Endothelial cell of umbilical vein (primary cell): Measurements from ENCODE around the gene POLR1C. TPM values are rescaled to one million over a fixed set of nuclear protein-coding genes. Genes with fewer than 3 reads are reported as not detected.

ENCODE experiments used
- BruUV-seq: library from RNA; stranded (reverse); fragments of 400-500 nt; replicated peaks from 2 replicates; lab custom pipeline; 2021; lab: Mats Ljungman, UMichigan
- CTCF ChIA-PET: fragments of 300-600, 350-600 bp; sonication (Branson Sonifier 250); formaldehyde crosslinking; loops from one replicate; lab custom pipeline; 2021; ENCODE audit warnings: antibody characterized with exemption, inconsistent platforms; lab: Charles Lee
- POLR2A ChIA-PET: fragments of 300-600, 350-600 bp; sonication (Branson Sonifier 250); formaldehyde crosslinking; loops from one replicate; lab custom pipeline; 2021; ENCODE audit warnings: antibody characterized with exemption, inconsistent platforms; lab: Charles Lee
- DNase-seq: peaks from one replicate; pipeline ENCODE4 v3.0.0-alpha.2; 2011; ENCODE audit warnings: low read depth, low spot score
- FAIRE-seq: peaks from 2 replicates; lab custom pipeline; 2011; peaks lifted over from hg19 to GRCh38; lab: Jason Lieb, UNC
- H2AFZ ChIP-seq: 2 replicates; pipeline ENCODE4 v1.6.0; 2012; ENCODE audit warnings: low read depth, low read length, control low read depth, inconsistent platforms
- H3K27ac ChIP-seq: 2 replicates; pipeline ENCODE4 v1.5.1; 2011; ENCODE audit warnings: low read depth, mild to moderate bottlenecking, control low read depth, low read length, moderate library complexity; ENCODE audit not compliant: insufficient read depth
- H3K27me3 ChIP-seq, 2 experiments: 2 replicates each; pipeline versions ENCODE4 v1.6.0 to v1.6.1; 2011; ENCODE audit warnings: low read length in 2 of 2, mixed read lengths in 1 of 2; ENCODE audit not compliant: control insufficient read depth in 2 of 2, insufficient read depth in 2 of 2
- H3K36me3 ChIP-seq, 2 experiments: 2 replicates in 1 of 2; 3 replicates in 1 of 2; pipeline ENCODE4 v1.5.1; 2011; ENCODE audit warnings: low read length in 2 of 2, mild to moderate bottlenecking in 1 of 2, moderate library complexity in 1 of 2; ENCODE audit not compliant: control insufficient read depth in 2 of 2, insufficient read depth in 2 of 2; ENCODE audit errors: extremely low read depth in 1 of 2
- H3K4me1 ChIP-seq: 3 replicates; pipeline ENCODE4 v1.5.1; 2011; ENCODE audit warnings: mild to moderate bottlenecking, low read length; ENCODE audit not compliant: control insufficient read depth, insufficient read depth; ENCODE audit errors: extremely low read depth
- H3K4me2 ChIP-seq: 2 replicates; pipeline ENCODE4 v1.6.1; 2011; ENCODE audit warnings: low read length, control low read depth, mixed read lengths; ENCODE audit not compliant: insufficient read depth
- H3K4me3 ChIP-seq, 3 experiments: fragments of 200-600 bp in 1 of 3; sonication (generic), shearing (Covaris generic) in 1 of 3; replicated peaks in 1 of 3; 2 replicates each; pipeline ENCODE4 v1.5.1; 2011 to 2016; ENCODE audit warnings: control low read depth in 3 of 3, low read length in 3 of 3, mild to moderate bottlenecking in 2 of 3, inconsistent platforms in 1 of 3, low read depth in 1 of 3, moderate library complexity in 1 of 3; ENCODE audit not compliant: insufficient read depth in 1 of 3
- H3K79me2 ChIP-seq: 2 replicates; pipeline ENCODE4 v1.6.0; 2012; ENCODE audit warnings: low read length, inconsistent platforms; ENCODE audit not compliant: control insufficient read depth, insufficient read depth
- H3K9ac ChIP-seq: replicated peaks from 2 replicates; pipeline ENCODE3; 2011; ENCODE audit warnings: low read length, control low read depth; ENCODE audit not compliant: insufficient read depth; ENCODE audit errors: extremely low read depth
- H3K9me1 ChIP-seq: replicated peaks from 3 replicates; pipeline ENCODE4 v1.6.0; 2011; ENCODE audit warnings: mild to moderate bottlenecking, low read length; ENCODE audit not compliant: control insufficient read depth, insufficient read depth; ENCODE audit errors: extremely low read depth
- H3K9me3 ChIP-seq: replicated peaks from 2 replicates; pipeline ENCODE4 v1.5.1; 2012; ENCODE audit warnings: low read length, inconsistent platforms; ENCODE audit not compliant: control insufficient read depth, insufficient read depth
- H4K20me1 ChIP-seq: replicated peaks from 2 replicates; pipeline ENCODE3; 2011; ENCODE audit warnings: mild to moderate bottlenecking, low read length; ENCODE audit not compliant: control insufficient read depth, insufficient read depth; ENCODE audit errors: extremely low read depth
- EZH2 ChIP-seq: IDR thresholded peaks from 2 replicates; pipeline ENCODE4 v1.6.1; 2012; ENCODE audit warnings: borderline replicate concordance, low read depth, mild to moderate bottlenecking, moderate library complexity, low read length, inconsistent platforms; ENCODE audit not compliant: severe bottlenecking
- FOS ChIP-seq: IDR thresholded peaks from 2 replicates; pipeline ENCODE4 v1.6.1; 2011; ENCODE audit warnings: mild to moderate bottlenecking, low read length, moderate library complexity, borderline replicate concordance; ENCODE audit not compliant: insufficient read depth
- GATA2 ChIP-seq: IDR thresholded peaks from 2 replicates; pipeline ENCODE4 v1.7.0; 2011; ENCODE audit warnings: low read depth, mild to moderate bottlenecking, moderate library complexity, mixed read lengths, low read length; ENCODE audit not compliant: insufficient read length, insufficient read depth
- JUN ChIP-seq: IDR thresholded peaks from 2 replicates; pipeline ENCODE4 v1.6.1; 2011; ENCODE audit warnings: borderline replicate concordance, low read depth; ENCODE audit not compliant: insufficient read length, insufficient read depth
- MYC ChIP-seq: IDR thresholded peaks from one replicate; pipeline ENCODE4 v1.6.1; 2011; ENCODE audit warnings: mild to moderate bottlenecking, low read depth, low read length
- POLR2A ChIP-seq: IDR thresholded peaks from 2 replicates; pipeline ENCODE4 v1.6.1; 2012; ENCODE audit warnings: low read depth, mild to moderate bottlenecking, control low read depth, low read length
- POLR2AphosphoS5 ChIP-seq: IDR thresholded peaks from 2 replicates; pipeline ENCODE4 v1.6.1; 2012; ENCODE audit warnings: low read depth, mild to moderate bottlenecking, control low read depth, low read length, moderate library complexity; ENCODE audit not compliant: insufficient read depth
- dilution Hi-C: fragments of 300-500 bp; cut with MboI; formaldehyde crosslinking; loops from one replicate; pipeline ENCODE4 v1.15.0; 2019; ENCODE audit warnings: low sequenced_read_pairs; ENCODE audit not compliant: extremely low pct_ligation_motif_present
- intact Hi-C: fragments of 100-400 bp; cut with micrococcal nuclease; formaldehyde crosslinking; loops from one replicate; pipeline ENCODE4 v1.10.0; 2022
- polyA plus RNA-seq, 4 experiments: library from polyadenylated mRNA; depleted of rRNA in 3 of 4; stranded (reverse) in 3 of 4; unstranded in 1 of 4; fragments of >200 nt; gene quantifications; 2 replicates each; pipeline versions ENCODE4 v1.2.1 to v1.2.3, GENCODE V29; 2011 to 2012; ENCODE audit warnings: missing spikeins in 1 of 4
- total RNA-seq: library from RNA; stranded (reverse); gene quantifications from 2 replicates; pipeline ENCODE4 v1.2.3, GENCODE V29; 2021
- TF ChIP-seq, protein P1 (sequence below): IDR thresholded peaks from 2 replicates; pipeline ENCODE4 v1.6.1; 2011; ENCODE audit not compliant: insufficient read depth, insufficient read length
- TF ChIP-seq, protein P2 (sequence below), 2 donors: IDR thresholded peaks; 1 replicate in 1 of 2; 2 replicates in 1 of 2; pipeline ENCODE4 v1.5.1; 2011; ENCODE audit warnings: low read length in 2 of 2, mild to moderate bottlenecking in 2 of 2, moderate library complexity in 2 of 2, control low read depth in 1 of 2, inconsistent platforms in 1 of 2, low read depth in 1 of 2; ENCODE audit not compliant: insufficient read depth in 1 of 2; ENCODE audit errors: extremely low read depth in 1 of 2

Gene POLR1C
- total and polyA plus RNA-seq, 2 donors (not counting 3 experiments of a cell fraction or from before 2014, with no cell fraction given): 39.8 to 46.0 TPM

GRCh38 chr6:43516367-43516696 is 557 bp upstream of the POLR1C start:
- POLR2A ChIA-PET: interaction anchor here (0.5 to 0.9 kb wide), 2 partner anchors 39 to 59 kb away, joined by 3 to 4 read pairs; partner anchors contain the start of genes POLH, TJAP1 and XPO5
- Histone ChIP-seq H3K27me3 (no peaks in the 10 kb centered on the region), H3K9ac (peak overlapping the region; percentile 87), H3K36me3 (peaks cover 6 to 46% of the 10 kb centered on the region in 2 experiments), H2AFZ (peak overlapping the region; percentile 3), H3K9me3 (no peaks in the 10 kb centered on the region), H3K9me1 (no peaks in the 10 kb centered on the region), H3K79me2 (peaks cover 44% of the 10 kb centered on the region), H3K27ac (peak overlapping the region; percentile 66), H3K4me3 (peak overlapping the region; percentile 81 to 94 (median 87)), H3K4me1 (peaks cover 17% of the 10 kb centered on the region), H4K20me1 (no peaks in the 10 kb centered on the region), H3K4me2 (peak overlapping the region; percentile 47)
- dilution Hi-C loops: no loop called here
- DNase-seq: no peak
- BruUV-seq: TSS peak; percentile 60
- CTCF ChIA-PET: interaction anchor here (0.6 to 1.8 kb wide), 5 partner anchors 9 to 62 kb away, joined by 3 to 9 read pairs (median 3); no protein-coding TSS in a partner anchor
- peak; percentile 54 for FAIRE-seq
- TF ChIP-seq FOS: no peak
- no peak for TF ChIP-seq POLR2AphosphoS5
- TF ChIP-seq POLR2A: no peak
- no peak for TF ChIP-seq GATA2
- TF ChIP-seq, protein P1, sequence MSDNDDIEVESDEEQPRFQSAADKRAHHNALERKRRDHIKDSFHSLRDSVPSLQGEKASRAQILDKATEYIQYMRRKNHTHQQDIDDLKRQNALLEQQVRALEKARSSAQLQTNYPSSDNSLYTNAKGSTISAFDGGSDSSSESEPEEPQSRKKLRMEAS: no peak
- TF ChIP-seq MYC: no peak
- TF ChIP-seq, protein P2, sequence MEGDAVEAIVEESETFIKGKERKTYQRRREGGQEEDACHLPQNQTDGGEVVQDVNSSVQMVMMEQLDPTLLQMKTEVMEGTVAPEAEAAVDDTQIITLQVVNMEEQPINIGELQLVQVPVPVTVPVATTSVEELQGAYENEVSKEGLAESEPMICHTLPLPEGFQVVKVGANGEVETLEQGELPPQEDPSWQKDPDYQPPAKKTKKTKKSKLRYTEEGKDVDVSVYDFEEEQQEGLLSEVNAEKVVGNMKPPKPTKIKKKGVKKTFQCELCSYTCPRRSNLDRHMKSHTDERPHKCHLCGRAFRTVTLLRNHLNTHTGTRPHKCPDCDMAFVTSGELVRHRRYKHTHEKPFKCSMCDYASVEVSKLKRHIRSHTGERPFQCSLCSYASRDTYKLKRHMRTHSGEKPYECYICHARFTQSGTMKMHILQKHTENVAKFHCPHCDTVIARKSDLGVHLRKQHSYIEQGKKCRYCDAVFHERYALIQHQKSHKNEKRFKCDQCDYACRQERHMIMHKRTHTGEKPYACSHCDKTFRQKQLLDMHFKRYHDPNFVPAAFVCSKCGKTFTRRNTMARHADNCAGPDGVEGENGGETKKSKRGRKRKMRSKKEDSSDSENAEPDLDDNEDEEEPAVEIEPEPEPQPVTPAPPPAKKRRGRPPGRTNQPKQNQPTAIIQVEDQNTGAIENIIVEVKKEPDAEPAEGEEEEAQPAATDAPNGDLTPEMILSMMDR (IDR thresholded peaks at IDR 0.05; ENCODE audit: extremely low read depth in 1 of 2, insufficient read depth in 1 of 2, low read depth in 1 of 2, low read length in 2 of 2): no peak
- no peak for TF ChIP-seq JUN
- no peak for TF ChIP-seq EZH2
- intact Hi-C loops: loop anchor here (2.0 kb wide), 1 partner anchor 58 kb away; no protein-coding TSS in a partner anchor
